NCI-H1436 treated with DMSO at 0.1 percent for 48 hours (cell line): ENCODE results near the gene CARMIL1.

ENCODE experiments used
- DNase-seq: peaks from one replicate; lab custom pipeline; 2025; lab: John Stamatoyannopoulos, UW

Gene CARMIL1

DNA sequence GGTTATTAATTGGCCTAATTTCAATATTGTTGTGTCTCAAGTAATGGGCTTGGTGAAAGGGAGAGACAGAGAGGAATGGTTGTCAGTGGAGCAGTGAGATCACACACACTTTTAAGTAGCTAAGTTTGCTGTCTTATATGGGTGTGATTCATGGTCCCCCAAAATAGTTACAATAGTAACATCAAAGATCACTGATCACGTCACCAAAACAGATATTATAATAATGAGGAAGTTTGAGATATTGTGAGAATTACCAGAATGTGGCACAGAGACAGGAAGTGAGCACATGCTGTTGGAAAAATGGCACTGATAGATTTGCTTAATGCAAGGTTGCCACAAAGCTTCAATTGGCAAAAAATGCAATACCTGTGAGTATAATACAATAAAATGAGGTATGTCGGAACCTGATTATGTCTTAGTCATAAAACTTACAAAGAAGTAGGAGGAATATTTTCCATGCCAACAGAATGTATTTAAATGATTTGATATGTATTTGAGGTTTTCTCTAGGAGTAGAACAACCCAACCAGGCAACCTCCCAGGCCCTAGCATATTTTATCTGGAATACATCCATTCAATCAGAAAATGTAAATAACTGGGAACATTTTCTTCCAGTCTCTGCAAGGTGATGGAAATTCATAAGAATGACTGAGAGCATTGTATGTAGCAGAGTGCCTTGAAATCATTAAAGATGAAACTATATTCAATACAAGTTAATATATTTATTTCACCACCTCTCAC, 167.8 kb downstream of the CARMIL1 start:
- no peak for DNase-seq

GRCh38 chr6:25447570-25447929, 168.4 kb downstream of the CARMIL1 start:
- no peak for DNase-seq

GRCh38 chr6:25448965-25449538, 169.9 kb downstream of the CARMIL1 start:
- DNase-seq: no peak

DNA sequence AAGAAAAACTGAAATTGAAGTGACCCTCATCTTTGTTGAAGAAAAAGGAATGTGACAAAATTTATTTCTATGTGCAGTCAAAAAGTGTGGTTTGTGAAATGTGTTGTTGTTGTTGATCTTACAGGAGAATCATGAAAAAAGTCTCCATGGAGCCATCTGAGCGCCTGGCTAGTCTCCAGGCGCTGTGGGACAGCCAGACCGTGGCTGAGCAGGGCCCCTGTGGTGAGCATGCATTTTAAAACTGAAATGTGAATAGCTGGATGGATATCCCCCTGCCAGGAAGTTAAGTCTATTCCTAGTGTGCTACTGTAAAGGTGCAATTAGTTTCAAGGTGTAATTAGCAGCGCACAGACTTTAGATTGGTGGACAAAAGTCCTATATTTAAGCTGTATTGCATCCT, 170.6 kb downstream of the CARMIL1 start:
- DNase-seq: no peak

- no peak for DNase-seq
Measured at GRCh38 chr6:25450469-25451198, 171.5 kb downstream of the CARMIL1 start.

DNA sequence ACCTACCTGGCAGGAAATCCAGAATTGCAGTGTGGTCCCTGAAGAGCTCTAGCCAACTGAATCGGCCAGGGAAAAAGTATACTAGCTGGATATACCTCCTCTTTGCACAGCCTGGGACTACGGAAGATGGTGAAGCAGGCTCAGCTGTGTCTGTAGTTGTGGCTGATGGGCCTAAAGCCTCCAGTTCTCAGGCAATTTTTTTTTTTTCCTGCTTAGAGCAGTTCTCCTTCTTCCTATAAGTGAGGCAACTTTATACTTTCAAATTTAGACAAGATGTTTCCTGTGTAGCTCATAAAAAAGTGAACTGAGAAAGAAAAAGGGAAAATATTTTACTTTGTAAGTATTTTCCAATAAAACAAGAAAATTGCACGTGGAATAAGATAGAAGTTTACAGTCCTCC, 172.9 kb downstream of the CARMIL1 start:
- no peak for DNase-seq

GRCh38 chr6:25453288-25453687, 174.1 kb downstream of the CARMIL1 start:
- no peak for DNase-seq

DNA sequence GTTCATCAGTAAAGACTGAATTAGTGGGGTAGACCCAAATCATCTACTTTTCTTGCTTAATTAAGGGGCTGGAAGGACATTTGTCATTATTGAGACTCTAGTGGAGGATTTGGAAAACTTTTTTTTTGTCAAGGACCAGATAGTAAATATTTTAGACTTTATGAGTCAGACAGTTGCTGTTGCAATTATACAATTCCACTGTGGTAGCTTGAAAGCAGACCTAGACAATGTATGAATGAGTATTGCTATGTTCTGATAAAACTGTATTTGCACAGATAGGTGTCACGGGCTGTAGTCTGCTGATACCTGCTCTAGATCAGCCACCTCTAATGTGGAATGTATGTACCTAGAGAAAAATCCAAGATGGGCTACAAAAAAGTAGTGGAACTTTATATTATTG, 175.0 kb downstream of the CARMIL1 start:
- DNase-seq: no peak

- DNase-seq: no peak
Measured at GRCh38 chr6:25456249-25457040, 177.3 kb downstream of the CARMIL1 start.

- no peak for DNase-seq
Measured at GRCh38 chr6:25457516-25457915, 178.3 kb downstream of the CARMIL1 start.

- DNase-seq: no peak
Measured at GRCh38 chr6:25458485-25458884, 179.3 kb downstream of the CARMIL1 start.

GRCh38 chr6:25462235-25462897, 183.2 kb downstream of the CARMIL1 start:
- no peak for DNase-seq

GRCh38 chr6:25463441-25463840, 184.3 kb downstream of the CARMIL1 start:
- no peak for DNase-seq

DNA sequence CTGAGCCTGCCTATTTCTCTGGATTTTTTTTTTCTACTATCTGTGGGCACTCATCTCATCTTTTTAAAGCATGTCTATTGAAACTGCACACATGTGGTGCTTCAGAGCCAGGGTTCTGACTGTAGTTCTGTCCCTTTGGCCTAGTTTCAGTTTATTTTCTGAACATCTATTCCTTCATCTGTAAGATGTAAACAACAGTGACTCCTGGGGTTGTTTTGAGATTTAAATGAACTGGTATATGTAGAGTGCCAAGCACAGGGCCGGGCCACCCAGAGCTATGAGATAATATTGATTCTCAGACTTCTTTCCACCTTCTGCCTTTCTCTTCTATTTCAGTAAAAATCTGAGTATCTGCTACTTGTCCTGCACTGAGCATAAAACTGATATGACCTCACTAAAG, 185.1 kb downstream of the CARMIL1 start:
- DNase-seq: no peak

DNA sequence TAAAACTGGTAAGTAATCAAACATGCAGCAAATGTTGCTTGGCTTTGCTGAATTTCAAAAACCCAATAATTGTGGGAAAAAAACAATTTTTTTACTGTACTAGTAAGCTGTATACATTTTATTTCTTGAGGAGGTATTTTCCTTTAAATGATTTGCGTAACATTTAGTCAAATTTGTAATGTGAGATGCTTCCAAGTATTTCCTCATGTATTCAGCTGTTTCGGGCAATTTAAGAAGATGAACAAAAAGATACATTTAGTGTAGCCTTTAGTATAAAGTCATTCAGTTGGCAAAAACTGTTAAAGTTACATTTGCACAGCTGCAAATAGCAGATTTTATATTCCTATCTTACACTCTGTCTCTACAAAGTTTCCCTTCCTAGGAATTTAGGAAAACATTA, 186.8 kb downstream of the CARMIL1 start:
- no peak for DNase-seq

- no peak for DNase-seq
Measured at GRCh38 chr6:25468881-25469280, 189.7 kb downstream of the CARMIL1 start.

GRCh38 chr6:25469797-25470388, 190.7 kb downstream of the CARMIL1 start:
- DNase-seq: no peak

GRCh38 chr6:25472306-25472705, 193.1 kb downstream of the CARMIL1 start:
- DNase-seq: no peak

- DNase-seq: no peak
Measured at GRCh38 chr6:25472906-25473305, 193.7 kb downstream of the CARMIL1 start.

DNA sequence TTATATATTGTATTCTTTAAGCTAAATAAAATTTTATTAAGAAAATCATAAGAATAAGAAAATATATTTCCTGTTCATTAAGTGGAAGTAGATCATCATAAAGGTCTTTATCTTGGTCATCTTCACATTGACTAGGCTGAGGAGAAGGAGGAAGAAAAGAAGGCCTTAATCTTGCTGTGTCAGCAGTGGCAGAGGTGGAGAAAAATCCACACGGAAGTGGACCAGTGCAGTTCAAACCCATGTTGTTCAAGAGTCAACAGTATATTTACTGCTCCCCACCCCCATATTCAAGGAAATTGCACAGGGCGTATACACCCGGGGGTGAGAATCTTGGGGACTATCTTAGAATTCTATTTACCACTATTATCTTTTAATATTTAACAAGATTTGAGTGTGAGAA, 194.3 kb downstream of the CARMIL1 start:
- DNase-seq: no peak

- no peak for DNase-seq
Measured at GRCh38 chr6:25476126-25476525, 197.0 kb downstream of the CARMIL1 start.
